K562 (cell line): ENCODE measurements around the gene ALDH5A1. TPM values are rescaled to one million over a fixed set of nuclear protein-coding genes. Genes with fewer than 3 reads are reported as not detected.

Experiments used
- ATF1 ChIP-seq, 2 experiments: fragments of 450-650 bp in 1 of 2; IDR thresholded peaks; 2 replicates each; pipeline ENCODE4 v1.6.1; 2016; ENCODE audit warnings: missing compliant biosample characterization in 1 of 2, missing genetic modification characterization in 1 of 2
- BMI1 ChIP-seq: fragments of 150-350 bp; IDR thresholded peaks from 2 replicates; pipeline ENCODE4 v1.6.1; 2014; ENCODE audit warnings: low read length
- COPS2 ChIP-seq: fragments of 450-650 bp; conservative IDR thresholded peaks from 2 replicates; pipeline ENCODE4 v1.6.1; 2016; ENCODE audit warnings: mild to moderate bottlenecking, moderate library complexity
- CREM ChIP-seq: IDR thresholded peaks from 2 replicates; pipeline ENCODE4 v1.6.1; 2014; ENCODE audit warnings: antibody characterized with exemption, low read depth
- DPF2 ChIP-seq: fragments of 450-650 bp; IDR thresholded peaks from 2 replicates; pipeline ENCODE4 v1.6.1; 2016
- FOXJ2 ChIP-seq: fragments of 200-800 bp; sonication (Bioruptor generic); IDR thresholded peaks from 2 replicates; pipeline ENCODE4 v1.6.1; 2016; ENCODE audit warnings: missing genetic modification characterization, missing compliant biosample characterization
- GABPB2 ChIP-seq: fragments of 250-450 bp; sonication (Bioruptor Pico); conservative IDR thresholded peaks from 2 replicates; pipeline ENCODE4 v1.5.1; 2021; ENCODE audit warnings: mild to moderate bottlenecking
- GATA2 ChIP-seq: sonication (generic); formaldehyde crosslinking; IDR thresholded peaks from 2 replicates; pipeline ENCODE4 v1.4.0; 2020; ENCODE audit warnings: mild to moderate bottlenecking, missing genetic modification reagents
- GTF2A2 ChIP-seq: IDR thresholded peaks from 2 replicates; pipeline ENCODE4 v1.6.1; 2016; ENCODE audit warnings: mild to moderate bottlenecking, missing genetic modification characterization, missing compliant biosample characterization
- HCFC1 ChIP-seq: IDR thresholded peaks from 2 replicates; pipeline ENCODE4 v1.6.1; 2012; ENCODE audit warnings: low read depth, low read length, improper control_type of control experiment
- HNRNPH1 ChIP-seq: fragments of 200-400 bp; formaldehyde crosslinking; optimal IDR thresholded peaks from 2 replicates; pipeline ENCODE3; 2017; ENCODE audit warnings: low read depth, mild to moderate bottlenecking, low read length, moderate library complexity
- JUNB ChIP-seq: fragments of 450-650 bp; formaldehyde crosslinking; conservative IDR thresholded peaks from 2 replicates; pipeline ENCODE4 v1.4.0; 2020; ENCODE audit warnings: mild to moderate bottlenecking
- MAFG ChIP-seq: fragments of 450-650 bp; conservative IDR thresholded peaks from 2 replicates; pipeline ENCODE4 v1.6.1; 2016; ENCODE audit warnings: missing genetic modification characterization, missing compliant biosample characterization
- MAZ ChIP-seq, 2 experiments: fragments of 450-650 bp in 1 of 2; sonication (generic) in 1 of 2; formaldehyde crosslinking; IDR thresholded peaks in 1 of 2; conservative IDR thresholded peaks in 1 of 2; 2 replicates each; pipeline versions ENCODE4 v1.4.0 to v1.5.0; 2020; ENCODE audit warnings: mild to moderate bottlenecking in 1 of 2, missing genetic modification reagents in 1 of 2
- MCM2 ChIP-seq: fragments of 450-650 bp; IDR thresholded peaks from 2 replicates; pipeline ENCODE4 v1.6.1; 2017; ENCODE audit warnings: low read depth, mild to moderate bottlenecking
- MYBL2 ChIP-seq, 2 experiments: fragments of 450-650 bp in 1 of 2; sonication (generic) in 1 of 2; formaldehyde crosslinking in 1 of 2; IDR thresholded peaks; 2 replicates each; pipeline versions ENCODE4 v1.6.1 to v1.8.1; 2017 to 2022; ENCODE audit warnings: borderline replicate concordance in 1 of 2, inconsistent platforms in 1 of 2, low read depth in 1 of 2, mild to moderate bottlenecking in 1 of 2, missing genetic modification reagents in 1 of 2, moderate library complexity in 1 of 2
- NFE2 ChIP-seq: IDR thresholded peaks from 2 replicates; pipeline ENCODE4 v1.6.1; 2014; ENCODE audit warnings: antibody characterized with exemption, low read depth
- NONO ChIP-seq, 2 experiments: fragments of 200-400 bp in 1 of 2; fragments of 450-650 bp in 1 of 2; formaldehyde crosslinking in 1 of 2; IDR thresholded peaks; 2 replicates each; pipeline ENCODE4 v1.6.1; 2017; ENCODE audit warnings: low read depth in 2 of 2, mild to moderate bottlenecking in 2 of 2, moderate library complexity in 2 of 2, low read length in 1 of 2
- NR2C2 ChIP-seq, 2 experiments: fragments of 200-800 bp in 1 of 2; sonication (Bioruptor generic) in 1 of 2; sonication (generic) in 1 of 2; formaldehyde crosslinking in 1 of 2; IDR thresholded peaks; 2 replicates each; pipeline versions ENCODE4 v1.6.1 to v1.8.0; 2016 to 2022; ENCODE audit warnings: mild to moderate bottlenecking in 1 of 2, missing compliant biosample characterization in 1 of 2, missing genetic modification characterization in 1 of 2, missing genetic modification reagents in 1 of 2
- NRF1 ChIP-seq, 2 experiments: fragments of 450-650 bp; IDR thresholded peaks in 1 of 2; conservative IDR thresholded peaks in 1 of 2; 2 replicates each; pipeline ENCODE4 v1.6.1; 2014; ENCODE audit warnings: mild to moderate bottlenecking in 2 of 2
- PHF8 ChIP-seq: fragments of 200-600 bp; sonication (generic); IDR thresholded peaks from 2 replicates; pipeline ENCODE4 v1.6.1; 2012; ENCODE audit warnings: mixed run types, mild to moderate bottlenecking, inconsistent platforms, low read length, moderate library complexity, borderline replicate concordance
- POLR2G ChIP-seq: fragments of 200-400 bp; formaldehyde crosslinking; IDR thresholded peaks from 2 replicates; pipeline ENCODE4 v1.6.1; 2017; ENCODE audit warnings: low read depth, mild to moderate bottlenecking, antibody characterized with exemption, low read length, moderate library complexity
- RB1 ChIP-seq: fragments of 450-650 bp; IDR thresholded peaks from 2 replicates; pipeline ENCODE4 v1.6.1; 2017; ENCODE audit warnings: low read depth, mild to moderate bottlenecking
- SMARCA4 ChIP-seq: fragments of 450-650 bp; IDR thresholded peaks from 2 replicates; pipeline ENCODE4 v1.6.1; 2016
- SRSF7 ChIP-seq: fragments of 200-400 bp; formaldehyde crosslinking; optimal IDR thresholded peaks from 2 replicates; pipeline ENCODE3; 2017; ENCODE audit warnings: mild to moderate bottlenecking, low read depth, low read length
- TAF1 ChIP-seq: IDR thresholded peaks from 2 replicates; pipeline ENCODE4 v1.6.1; 2011; ENCODE audit warnings: mild to moderate bottlenecking, low read length, moderate library complexity; ENCODE audit not compliant: insufficient read depth, control insufficient read depth, severe bottlenecking; ENCODE audit errors: extremely low read depth
- TRIM28 ChIP-seq: fragments of 450-650 bp; IDR thresholded peaks from 2 replicates; pipeline ENCODE4 v1.6.1; 2017
- ZNF134 ChIP-seq: fragments of 250-450 bp; sonication (Bioruptor Pico); conservative IDR thresholded peaks from 2 replicates; pipeline ENCODE4 v1.4.0; 2020
- ZNF23 ChIP-seq: fragments of 250-450 bp; sonication (Bioruptor Pico); IDR thresholded peaks from 2 replicates; pipeline ENCODE4 v1.4.0; 2020; ENCODE audit warnings: mild to moderate bottlenecking
- ZNF316 ChIP-seq: fragments of 450-650 bp; IDR thresholded peaks from 2 replicates; pipeline ENCODE4 v1.6.1; 2016
- ZNF644 ChIP-seq: fragments of 200-800 bp; sonication (Bioruptor generic); IDR thresholded peaks from 2 replicates; pipeline ENCODE4 v1.6.1; 2016; ENCODE audit warnings: low read depth, missing genetic modification characterization, missing compliant biosample characterization
- ZNF764 ChIP-seq: fragments of 250-450 bp; sonication (Bioruptor Pico); IDR thresholded peaks from 2 replicates; pipeline ENCODE4 v1.4.0; 2020; ENCODE audit warnings: low read depth, mild to moderate bottlenecking, moderate library complexity
- polyA plus RNA-seq, 8 experiments: library from polyadenylated mRNA; depleted of rRNA in 4 of 8; stranded (reverse) in 5 of 8; unstranded in 3 of 8; fragments of >200 nt; fragmentation: Nextera tagmentation in 2 of 8; fragmentation: Illumina TruSeq in 1 of 8; extraction: Ambion mirVana in 2 of 8; extraction: Trizol in 1 of 8; gene quantifications; 2 replicates each; pipeline versions ENCODE4 v1.2.1 to v1.2.3, GENCODE V29; 2011 to 2014; ENCODE audit warnings: inconsistent platforms in 1 of 8, missing spikeins in 1 of 8
- total RNA-seq, 7 experiments: library from RNA; depleted of rRNA in 6 of 7; stranded (reverse); fragments of >200 nt in 6 of 7; fragmentation: Illumina TruSeq in 2 of 7; extraction: Trizol in 2 of 7; gene quantifications; 2 replicates each; pipeline versions ENCODE4 v1.2.1 to v1.2.3, GENCODE V29; 2011 to 2021; ENCODE audit warnings: low replicate concordance in 1 of 7

Gene ALDH5A1
- total and polyA plus RNA-seq, 9 of the 15 experiments (the other 6 are each of a cell fraction or from before 2014, with no cell fraction given), result 2.2 to 19.7 (median 9.5) TPM

DNA sequence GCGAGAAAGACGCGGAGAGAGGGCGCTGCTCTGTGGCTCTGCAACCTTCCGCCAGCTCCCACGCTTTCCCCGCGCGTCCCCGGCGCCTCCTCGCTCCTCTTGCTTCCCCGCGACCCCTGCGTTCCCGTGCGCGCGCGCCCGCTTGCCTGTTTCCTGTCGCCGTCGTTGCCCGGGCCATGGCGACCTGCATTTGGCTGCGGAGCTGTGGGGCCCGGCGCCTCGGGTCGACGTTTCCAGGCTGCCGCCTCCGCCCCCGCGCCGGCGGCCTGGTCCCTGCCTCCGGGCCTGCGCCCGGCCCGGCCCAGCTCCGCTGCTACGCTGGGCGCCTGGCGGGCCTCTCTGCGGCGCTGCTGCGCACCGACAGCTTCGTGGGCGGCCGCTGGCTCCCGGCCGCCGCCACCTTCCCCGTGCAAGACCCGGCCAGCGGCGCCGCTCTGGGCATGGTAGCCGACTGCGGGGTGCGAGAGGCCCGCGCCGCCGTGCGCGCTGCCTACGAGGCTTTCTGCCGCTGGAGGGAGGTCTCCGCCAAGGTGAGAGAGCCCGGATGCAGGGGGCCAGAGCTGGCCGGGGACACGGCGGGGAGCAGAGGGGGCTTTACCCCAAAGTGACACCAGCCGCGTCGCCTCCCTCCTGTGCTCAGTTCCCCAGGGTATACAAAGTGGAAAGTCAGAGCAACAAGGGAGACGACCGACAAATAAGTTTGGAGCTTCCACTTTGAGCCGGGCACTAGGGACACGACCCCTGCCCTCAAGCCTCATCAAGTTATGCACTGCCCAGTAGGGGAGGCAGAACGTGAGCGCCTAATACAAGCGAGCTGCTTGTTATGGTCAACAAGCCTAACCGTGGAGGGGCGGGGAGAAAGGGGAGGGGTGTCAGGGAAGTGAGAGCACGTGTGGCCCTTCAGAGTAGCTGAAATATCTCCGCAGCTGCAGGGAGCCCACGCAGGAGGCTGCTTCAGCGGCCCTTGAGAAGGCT, at the start of gene ALDH5A1 (continued):
- TF ChIP-seq NR2C2 (CRISPR knock-in tag; IDR thresholded peaks at IDR 0.05) (no peak), NR2C2 (tag; IDR thresholded peaks at IDR 0.05) (peak; percentile 85), MAZ (CRISPR knock-in tag; conservative IDR thresholded peaks at IDR 0.05 in 1 of 2, IDR thresholded peaks at IDR 0.05 in 1 of 2) (peak; percentile 24 to 58; a peak in 1 of 4 replicates), COPS2 (no peak), RB1 (peak; percentile 72; the same call in 1 of the 2 replicates), MAFG (tag) (no peak), BMI1 (no peak), MYBL2 (IDR thresholded peaks at IDR 0.05; ENCODE audit: low read depth) (no peak), MYBL2 (CRISPR knock-in tag; IDR thresholded peaks at IDR 0.05; ENCODE audit: borderline replicate concordance) (no peak), GATA2 (no peak), DPF2 (no peak; the same call in 1 of the 2 replicates), POLR2G (peak; percentile 90), TAF1 (peak; percentile 14), MCM2 (no peak), ZNF23 (CRISPR knock-in tag) (no peak), ZNF316 (peak; percentile 30), ZNF134 (CRISPR knock-in tag) (no peak), ZNF764 (CRISPR knock-in tag) (no peak), SRSF7 (no peak), CREM (peak; percentile 67), NONO (IDR thresholded peaks at IDR 0.05; ENCODE audit: low read depth in 2 of 2, low read length in 1 of 2) (peak; percentile 29 to 79; a peak in 2 of 4 replicates), GABPB2 (CRISPR knock-in tag) (no peak), NRF1 (conservative IDR thresholded peaks at IDR 0.05 in 1 of 2, IDR thresholded peaks at IDR 0.05 in 1 of 2) (peak; percentile 75 to 78; a peak in 3 of 4 replicates), TRIM28 (no peak), FOXJ2 (tag) (no peak), PHF8 (peak; percentile 60; the same call in 1 of the 2 replicates), ATF1 (CRISPR knock-in tag; IDR thresholded peaks at IDR 0.05) (no peak), ATF1 (tag; IDR thresholded peaks at IDR 0.05) (peak; percentile 54; the same call in 1 of the 2 replicates), JUNB (CRISPR knock-in tag) (no peak), HCFC1 (0 out of 2 replicates have a peak, but pooled peaks have one; percentile 37), SMARCA4 (no peak), HNRNPH1 (no peak), NFE2 (no peak), GTF2A2 (tag) (no peak), ZNF644 (tag) (no peak)
